GM23338 (cell line): ENCODE results near the gene TRIAP1. TPM values are rescaled to one million over a fixed set of nuclear protein-coding genes. Genes with fewer than 3 reads are reported as not detected.
"Not testable (repeated sequence)": the region's sequence is repeated elsewhere in the genome, so short reads cannot be mapped to it uniquely, and the experiment has no call there.

Experiments used
- ATAC-seq: fragments of 200-7000 bp; cut with Tn5 transposase; 3 replicates; pipeline ENCODE4 v1.9.1; 2020
- DNase-seq: peaks from one replicate; pipeline ENCODE4 v3.0.0-alpha.2; 2015; ENCODE audit warnings: low spot score
- H2AFZ ChIP-seq: fragments of 200-600 bp; sonication (generic); 2 replicates; pipeline ENCODE4 v1.8.0; 2016; ENCODE audit warnings: antibody characterized with exemption, mild to moderate bottlenecking, moderate library complexity
- H3F3A ChIP-seq: fragments of 200-600 bp; sonication (generic); replicated peaks from 2 replicates; pipeline ENCODE4 v1.8.0; 2017; ENCODE audit warnings: antibody characterized with exemption, mixed run types, low read depth
- H3K27ac ChIP-seq: fragments of 200-600 bp; sonication (generic); 2 replicates; pipeline ENCODE4 v1.6.1; 2016; ENCODE audit warnings: low read depth
- H3K27me3 ChIP-seq: fragments of 200-600 bp; sonication (generic); 2 replicates; pipeline ENCODE4 v1.8.0; 2016; ENCODE audit warnings: mild to moderate bottlenecking, mixed run types, moderate library complexity; ENCODE audit not compliant: insufficient read depth
- H3K36me3 ChIP-seq: fragments of 200-600 bp; sonication (generic); 2 replicates; pipeline ENCODE4 v1.8.0; 2016; ENCODE audit warnings: mild to moderate bottlenecking; ENCODE audit not compliant: insufficient read depth
- H3K4me1 ChIP-seq: fragments of 200-600 bp; sonication (generic); 2 replicates; pipeline ENCODE4 v1.8.0; 2016; ENCODE audit warnings: mild to moderate bottlenecking, moderate library complexity; ENCODE audit not compliant: insufficient read depth
- H3K4me2 ChIP-seq: fragments of 200-600 bp; sonication (generic); 2 replicates; pipeline ENCODE4 v1.7.1; 2017; ENCODE audit warnings: mixed run types
- H3K4me3 ChIP-seq: fragments of 200-600 bp; sonication (generic); 2 replicates; pipeline ENCODE4 v1.6.1; 2016; ENCODE audit warnings: mixed run types
- H3K79me2 ChIP-seq: fragments of 200-600 bp; sonication (generic); replicated peaks from 2 replicates; pipeline ENCODE4 v1.8.0; 2017; ENCODE audit warnings: mild to moderate bottlenecking; ENCODE audit not compliant: insufficient read depth
- H3K9me2 ChIP-seq: fragments of 200-600 bp; sonication (generic); 2 replicates; pipeline ENCODE4 v1.8.0; 2017; ENCODE audit not compliant: insufficient read depth
- H4K20me1 ChIP-seq: fragments of 200-600 bp; sonication (generic); replicated peaks from 2 replicates; pipeline ENCODE4 v1.8.0; 2017; ENCODE audit warnings: mild to moderate bottlenecking; ENCODE audit not compliant: insufficient read depth
- H3K27ac Mint-ChIP-seq: 2 replicates; pipeline ENCODE4 v1.8.0; 2020; ENCODE audit warnings: inconsistent platforms, mild to moderate bottlenecking, moderate library complexity, mixed read lengths
- H3K27me3 Mint-ChIP-seq: 3 replicates; pipeline ENCODE4 v1.8.0; 2022; ENCODE audit warnings: low read depth, mild to moderate bottlenecking, moderate library complexity, mixed read lengths, inconsistent platforms; ENCODE audit not compliant: insufficient read depth, poor library complexity
- H3K36me3 Mint-ChIP-seq: 3 replicates; pipeline ENCODE4 v1.8.0; 2021; ENCODE audit warnings: low read depth, mild to moderate bottlenecking, inconsistent platforms, moderate library complexity, mixed read lengths
- H3K4me1 Mint-ChIP-seq: 3 replicates; pipeline ENCODE4 v1.8.0; 2020; ENCODE audit warnings: mild to moderate bottlenecking, inconsistent platforms, mixed read lengths
- H3K4me3 Mint-ChIP-seq: 3 replicates; pipeline ENCODE4 v1.8.0; 2021; ENCODE audit warnings: moderate library complexity, mild to moderate bottlenecking, inconsistent platforms, mixed read lengths
- H3K9me3 Mint-ChIP-seq: 3 replicates; pipeline ENCODE4 v1.8.0; 2020; ENCODE audit warnings: moderate library complexity, mild to moderate bottlenecking, inconsistent platforms, mixed read lengths
- EZH2phosphoT487 ChIP-seq: fragments of 200-600 bp; sonication (generic); IDR thresholded peaks from one replicate; pipeline ENCODE4 v1.8.1; 2018; ENCODE audit warnings: antibody characterized with exemption; ENCODE audit not compliant: unreplicated experiment
- NANOG ChIP-seq: IDR thresholded peaks from 2 replicates; pipeline ENCODE4 v1.6.1; 2016; ENCODE audit warnings: antibody characterized with exemption, borderline replicate concordance
- STAT1 ChIP-seq: IDR thresholded peaks from one replicate; pipeline ENCODE4 v1.6.1; 2016; ENCODE audit warnings: antibody characterized with exemption; ENCODE audit not compliant: unreplicated experiment
- ZNF114 ChIP-seq: fragments of 250-450 bp; sonication (Bioruptor Pico); IDR thresholded peaks from 2 replicates; pipeline ENCODE4 v1.5.0; 2020; ENCODE audit warnings: mild to moderate bottlenecking, moderate library complexity
- ZNF331 ChIP-seq: fragments of 250-450 bp; sonication (Bioruptor Pico); IDR thresholded peaks from 2 replicates; pipeline ENCODE4 v1.5.0; 2020; ENCODE audit warnings: low read depth, mild to moderate bottlenecking, moderate library complexity
- polyA plus RNA-seq: library from polyadenylated mRNA; unstranded; fragments of >200 nt; fragmentation: Nextera tagmentation; extraction: Ambion mirVana; gene quantifications from 2 replicates; pipeline ENCODE4 v1.2.1, GENCODE V29; 2016
- total RNA-seq: library from RNA; depleted of rRNA; stranded (reverse); fragments of >200 nt; shearing (Covaris generic); gene quantifications from 2 replicates; pipeline ENCODE4 v1.2.3, GENCODE V29; 2014

TRIAP1 gene
- total and polyA plus RNA-seq, 2 experiments from 2014 or later: 53.4 to 94.2 TPM

- Histone ChIP-seq H3K4me3 (no peak overlapping the region), H3K79me2 (no peaks in the 10 kb centered on the region), H2AFZ (no peak overlapping the region), H3K27ac (no peak overlapping the region), H4K20me1 (no peaks in the 10 kb centered on the region), H3K36me3 (no peaks in the 10 kb centered on the region), H3K4me2 (no peak overlapping the region), H3K27me3 (no peaks in the 10 kb centered on the region), H3K4me1 (no peaks in the 10 kb centered on the region), H3F3A (no peaks in the 10 kb centered on the region), H3K9me2 (no peaks in the 10 kb centered on the region)
- DNase-seq: no peak
- Mint-ChIP-seq H3K27me3 (peaks cover 2% of the 10 kb centered on the region), H3K36me3 (peaks cover 9% of the 10 kb centered on the region; the same call in 2 of the 3 replicates), H3K4me1 (no peaks in the 10 kb centered on the region), H3K4me3 (no peak overlapping the region), H3K9me3 (no peaks in the 10 kb centered on the region), H3K27ac (no peak overlapping the region)
- no peak for ATAC-seq
- no peak for TF ChIP-seq NANOG
Observed at GRCh38 chr12:120489018-120489417, 42.8 kb upstream of the TRIAP1 start.

DNA sequence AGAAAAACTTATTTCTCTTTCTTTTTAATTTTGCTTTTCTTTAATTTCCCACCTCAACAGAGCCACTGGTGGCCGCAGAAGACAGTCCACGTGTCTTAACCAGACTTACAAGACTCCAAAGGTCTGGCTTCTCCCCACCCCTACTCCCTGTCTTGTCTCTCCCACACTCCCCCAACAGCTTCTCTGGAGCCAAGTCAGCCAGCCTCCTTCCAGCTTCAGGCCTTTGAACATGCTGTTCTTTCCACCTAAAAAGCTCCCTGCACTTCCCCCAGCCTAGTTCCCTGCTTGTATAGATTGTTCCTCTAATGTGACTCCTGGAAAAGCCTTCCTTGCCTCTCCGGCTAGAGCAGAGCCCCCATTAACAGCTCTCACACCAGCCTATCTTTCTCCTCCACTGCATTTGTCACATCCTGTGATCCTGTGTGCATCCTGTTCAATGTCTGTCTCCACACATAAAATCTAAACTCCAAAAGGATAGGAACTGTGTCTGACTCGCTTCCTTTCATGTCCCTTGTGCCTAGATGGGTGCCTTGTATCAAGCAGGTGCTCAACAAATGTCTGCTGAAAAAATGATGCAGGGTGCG, 42.0 kb upstream of the TRIAP1 start:
- Histone ChIP-seq H3K27ac (no peak overlapping the region), H3K36me3 (no peaks in the 10 kb centered on the region), H3K9me2 (no peaks in the 10 kb centered on the region), H3K79me2 (no peaks in the 10 kb centered on the region), H4K20me1 (no peaks in the 10 kb centered on the region), H3F3A (no peaks in the 10 kb centered on the region), H3K4me3 (no peak overlapping the region), H3K4me2 (no peak overlapping the region), H3K4me1 (no peaks in the 10 kb centered on the region), H2AFZ (no peak overlapping the region), H3K27me3 (no peaks in the 10 kb centered on the region)
- H3K4me3 Mint-ChIP-seq: no peak overlapping the region
- TF ChIP-seq NANOG (no peak), STAT1 (no peak), EZH2phosphoT487 (no peak)
- DNase-seq (no peak), ATAC-seq (no peak)
- H3K27ac Mint-ChIP-seq: no peak overlapping the region; the same call in 1 of the 2 replicates
- no peaks in the 10 kb centered on the region for H3K4me1 Mint-ChIP-seq
- H3K36me3 Mint-ChIP-seq: peaks cover 9% of the 10 kb centered on the region; the same call in 2 of the 3 replicates
- H3K9me3 Mint-ChIP-seq: no peaks in the 10 kb centered on the region
- peaks cover 2% of the 10 kb centered on the region for H3K27me3 Mint-ChIP-seq

- not testable (repeated sequence) for H3K4me3 ChIP-seq, H3K36me3 Mint-ChIP-seq, H3K9me3 Mint-ChIP-seq, H3K36me3 ChIP-seq, H4K20me1 ChIP-seq, H3K27ac Mint-ChIP-seq, H2AFZ ChIP-seq, H3K4me2 ChIP-seq, H3K27me3 Mint-ChIP-seq, H3K9me2 ChIP-seq, H3K4me1 ChIP-seq, H3F3A ChIP-seq, H3K4me1 Mint-ChIP-seq, ATAC-seq, H3K27ac ChIP-seq, H3K27me3 ChIP-seq, DNase-seq, H3K4me3 Mint-ChIP-seq, H3K79me2 ChIP-seq
Observed at GRCh38 chr12:120487552-120487951, 41.4 kb upstream of the TRIAP1 start.

DNA sequence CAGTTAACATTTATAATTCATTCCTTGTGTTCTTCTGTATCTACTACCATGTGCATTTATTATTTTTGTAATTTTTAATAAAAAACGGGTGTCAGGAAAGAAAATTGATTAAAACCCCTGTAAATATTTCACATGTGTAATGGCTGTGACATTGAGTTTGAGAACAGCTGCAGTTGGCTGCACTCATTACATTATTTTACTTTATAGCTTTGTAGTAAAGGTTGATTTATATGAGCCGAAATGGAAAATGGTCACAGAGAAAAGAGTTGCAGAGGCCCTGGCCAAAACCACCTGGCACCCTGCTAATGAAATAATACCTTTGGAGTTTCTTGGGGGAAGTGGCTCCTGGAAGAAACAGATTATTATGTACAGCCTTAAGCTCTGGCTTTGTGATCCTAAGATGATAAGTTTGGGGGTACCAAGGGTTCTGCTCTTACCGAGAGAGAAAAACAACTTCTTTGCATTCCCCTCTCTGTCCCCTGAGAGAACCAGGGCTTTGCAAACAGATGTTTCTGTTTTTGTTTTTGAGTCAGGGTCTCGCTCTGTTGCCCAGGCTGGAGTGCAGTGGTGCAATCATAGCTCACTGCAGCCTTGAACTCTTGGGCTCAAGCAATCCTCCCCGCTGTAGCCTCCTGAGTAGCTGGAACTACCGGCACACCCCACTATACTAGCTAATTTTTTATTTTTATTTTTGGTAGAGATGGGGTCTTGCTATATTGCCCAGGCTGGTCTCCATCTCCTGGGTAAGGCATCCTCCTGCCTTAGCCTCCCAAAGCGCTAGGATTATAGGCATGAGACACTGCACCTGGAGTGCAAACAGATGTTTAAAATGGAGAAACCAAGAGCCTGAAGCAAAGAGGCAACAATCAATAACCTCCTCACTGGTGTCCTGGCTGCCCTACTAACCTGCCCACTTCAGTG, 40.0 kb upstream of the TRIAP1 start:
- DNase-seq (no peak), ATAC-seq (no peak)
- H3K9me3 Mint-ChIP-seq: no peaks in the 10 kb centered on the region
- H3K4me1 ChIP-seq: no peaks in the 10 kb centered on the region
- H3K27ac Mint-ChIP-seq: no peak overlapping the region
- H3F3A ChIP-seq: no peaks in the 10 kb centered on the region
- no peaks in the 10 kb centered on the region for H3K79me2 ChIP-seq
- H3K36me3 ChIP-seq: no peaks in the 10 kb centered on the region
- no peak overlapping the region for H3K27ac ChIP-seq
- no peaks in the 10 kb centered on the region for H4K20me1 ChIP-seq
- H3K27me3 Mint-ChIP-seq: peaks cover 2% of the 10 kb centered on the region
- no peak overlapping the region for H3K4me3 Mint-ChIP-seq
- H3K4me3 ChIP-seq: no peak overlapping the region
- no peaks in the 10 kb centered on the region for H3K9me2 ChIP-seq
- H3K4me1 Mint-ChIP-seq: no peaks in the 10 kb centered on the region
- H3K4me2 ChIP-seq: no peak overlapping the region
- peaks cover 9% of the 10 kb centered on the region; the same call in 1 of the 3 replicates for H3K36me3 Mint-ChIP-seq
- no peak overlapping the region for H2AFZ ChIP-seq
- no peaks in the 10 kb centered on the region for H3K27me3 ChIP-seq
- TF ChIP-seq ZNF331 (CRISPR knock-in tag) (no peak), ZNF114 (no peak), EZH2phosphoT487 (no peak)
